Bone marrow (tissue), 2 donors: ENCODE results near the gene SP2.
A peak's percentile ranks its signal among the peaks of the same experiment; 100 is the strongest.
"Not testable (repeated sequence)": the region's sequence is repeated elsewhere in the genome, so short reads cannot be mapped to it uniquely, and the experiment has no call there.

Experiments
- DNase-seq, 2 donors: peaks; one replicate each; lab custom pipeline; 2025; lab: John Stamatoyannopoulos, UW

The SP2 gene

DNA sequence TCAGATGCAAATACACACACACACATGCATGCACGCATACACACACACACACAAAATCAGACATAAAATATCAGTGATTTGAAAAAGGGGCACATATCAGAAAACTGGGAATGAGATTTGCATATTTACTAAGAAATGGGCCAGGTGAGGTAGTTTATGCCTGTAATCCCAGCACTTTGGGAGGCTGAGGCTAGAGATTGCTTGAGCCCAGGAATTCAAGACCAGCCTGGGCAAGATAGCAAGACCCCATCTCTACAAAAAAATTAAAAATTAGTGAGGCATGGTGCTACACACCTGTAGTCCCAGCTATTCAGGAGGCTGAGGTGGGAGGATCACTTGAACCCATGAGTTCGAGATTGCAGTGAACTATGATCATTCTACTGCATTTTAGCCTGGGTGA lies 23.0 kb downstream of the SP2 start:
- no peak for DNase-seq

DNA sequence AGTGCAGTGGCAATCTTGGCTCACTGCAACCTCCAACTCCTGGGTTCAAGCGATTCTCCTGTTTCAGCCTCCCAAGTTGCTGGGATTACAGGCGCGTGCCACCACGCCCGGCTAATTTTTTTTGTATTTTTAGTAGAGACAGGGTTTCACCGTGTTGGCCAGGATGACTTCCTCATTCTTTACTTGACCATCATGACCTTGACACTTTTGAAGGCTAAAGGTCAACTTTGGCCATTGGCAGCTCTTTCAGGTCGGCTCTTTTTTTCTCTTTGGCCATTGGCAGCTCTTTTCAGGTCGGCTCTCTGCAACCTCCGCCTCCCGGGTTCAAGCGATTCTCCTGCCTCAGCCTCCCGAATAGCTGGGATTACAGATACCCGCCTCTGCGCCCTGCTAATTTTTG lies 23.9 kb downstream of the SP2 start:
- not testable (repeated sequence) for DNase-seq

- no peak for DNase-seq
Measured at GRCh38 chr17:47924785-47925677, 29.0 kb downstream of the SP2 start.

DNA sequence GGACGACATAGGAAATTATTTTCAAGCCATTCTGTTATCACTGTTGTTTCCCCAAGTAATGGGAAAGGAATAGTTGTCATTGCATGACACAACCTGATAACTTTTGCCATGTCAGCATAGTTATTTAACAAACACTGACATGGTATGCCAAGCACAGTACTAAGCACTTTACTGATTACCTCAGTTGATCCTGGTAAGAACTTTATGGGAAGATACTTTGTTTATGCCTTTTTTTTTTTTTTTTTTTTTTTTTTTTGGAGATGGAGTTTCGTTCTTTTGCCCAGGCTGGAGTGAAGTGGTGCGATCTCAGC lies 29.6 kb downstream of the SP2 start:
- DNase-seq: no peak

- no peak for DNase-seq
Measured at GRCh38 chr17:47927821-47928400, 31.9 kb downstream of the SP2 start.

DNA sequence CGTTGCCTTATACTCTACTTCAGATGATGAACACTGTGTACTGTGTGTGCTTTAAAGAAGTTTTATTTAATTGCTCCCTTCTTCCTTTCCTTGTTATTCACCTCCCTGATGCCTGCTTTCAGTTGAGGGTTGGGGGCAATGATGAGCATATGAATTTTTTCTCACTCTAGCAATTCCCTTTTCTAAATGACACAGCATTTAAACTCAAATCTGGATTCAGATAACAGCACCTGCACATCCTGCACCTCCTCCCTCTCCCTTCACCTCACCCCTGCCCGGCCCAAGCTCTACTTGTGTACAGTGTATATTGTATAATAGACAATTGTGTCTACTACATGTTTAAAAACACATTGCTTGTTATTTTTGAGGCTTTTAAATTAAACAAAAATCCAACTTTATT lies 32.4 kb downstream of the SP2 start:
- peak in 1 of 2 donors; percentile 18 for DNase-seq

- no peak for DNase-seq
Measured at GRCh38 chr17:47929218-47930000, 33.4 kb downstream of the SP2 start.

GRCh38 chr17:47931848-47932247 lies 35.8 kb downstream of the SP2 start:
- no peak for DNase-seq

DNA sequence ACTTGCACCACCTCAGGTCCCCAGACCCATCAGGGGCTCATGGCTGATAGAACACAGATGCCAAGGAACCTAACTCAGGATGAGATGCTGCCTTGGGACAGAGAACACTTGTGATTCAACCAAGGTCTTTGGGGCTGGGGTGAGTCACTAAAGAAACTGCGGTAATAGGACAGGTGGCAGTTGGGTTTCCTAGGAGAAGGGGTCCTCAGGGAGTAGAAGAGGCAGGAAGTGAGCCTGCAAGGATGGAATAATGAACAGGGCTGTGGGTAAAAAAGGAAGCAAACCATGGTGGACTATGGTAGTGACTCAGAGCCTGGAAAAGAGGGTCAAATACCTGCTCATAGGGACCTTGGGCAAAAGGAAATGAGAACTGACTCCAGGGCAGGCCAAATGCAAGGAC lies 38.8 kb downstream of the SP2 start:
- no peak for DNase-seq

GRCh38 chr17:47935468-47935867 lies 39.4 kb downstream of the SP2 start:
- DNase-seq: not testable (repeated sequence)

DNA sequence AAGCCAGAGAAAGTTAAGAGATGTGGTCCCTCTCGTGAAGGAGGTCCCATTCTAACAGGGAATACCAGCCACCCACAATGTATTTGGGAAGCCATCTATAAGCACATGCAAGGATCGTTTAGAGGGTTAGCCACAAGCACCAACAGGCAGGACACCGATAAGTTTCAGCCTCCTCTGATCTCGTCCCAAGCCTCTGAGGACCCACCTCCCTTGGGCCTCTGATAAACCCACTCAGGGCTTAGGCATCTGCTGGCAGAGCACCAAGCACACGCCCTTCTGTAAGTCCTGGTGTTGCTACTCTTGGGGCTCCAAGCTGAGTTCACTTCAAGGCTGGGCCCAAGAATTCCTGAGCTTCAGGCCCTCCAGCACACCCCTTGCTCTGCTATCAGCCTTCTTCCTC lies 39.9 kb downstream of the SP2 start:
- no peak for DNase-seq

GRCh38 chr17:47937941-47938340 lies 41.9 kb downstream of the SP2 start:
- DNase-seq: no peak

GRCh38 chr17:47941246-47942095 lies 45.4 kb downstream of the SP2 start, which contains the start of gene PNPO:
Gene PNPO, plus strand, starts transcription at chr17:47941571. Its CDS starts 105 bp downstream, at chr17:47941676.
- DNase-seq: peak; percentile 61 to 96

- DNase-seq: no peak
Measured at GRCh38 chr17:47942096-47942510, 46.1 kb downstream of the SP2 start.

DNA sequence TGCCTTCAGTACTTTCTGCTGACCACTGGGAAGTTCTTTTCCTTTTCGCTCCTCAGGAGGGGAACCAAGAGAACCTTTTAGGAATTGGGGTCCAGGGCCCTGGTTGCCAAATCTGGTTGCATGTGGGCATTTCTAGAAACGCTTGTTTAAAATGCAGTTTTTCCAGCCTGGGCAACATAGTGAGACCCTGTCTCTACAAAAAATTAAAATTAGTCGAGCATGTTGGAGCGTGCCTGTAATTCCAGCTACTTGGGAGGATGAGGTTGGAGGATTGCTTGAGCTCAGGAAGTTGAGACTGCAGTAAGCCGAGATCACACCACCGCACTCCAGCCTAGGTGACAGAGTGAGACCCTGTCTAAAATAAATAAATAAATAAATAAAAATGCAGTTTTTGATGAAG lies 46.5 kb downstream of the SP2 start:
- no peak for DNase-seq

DNA sequence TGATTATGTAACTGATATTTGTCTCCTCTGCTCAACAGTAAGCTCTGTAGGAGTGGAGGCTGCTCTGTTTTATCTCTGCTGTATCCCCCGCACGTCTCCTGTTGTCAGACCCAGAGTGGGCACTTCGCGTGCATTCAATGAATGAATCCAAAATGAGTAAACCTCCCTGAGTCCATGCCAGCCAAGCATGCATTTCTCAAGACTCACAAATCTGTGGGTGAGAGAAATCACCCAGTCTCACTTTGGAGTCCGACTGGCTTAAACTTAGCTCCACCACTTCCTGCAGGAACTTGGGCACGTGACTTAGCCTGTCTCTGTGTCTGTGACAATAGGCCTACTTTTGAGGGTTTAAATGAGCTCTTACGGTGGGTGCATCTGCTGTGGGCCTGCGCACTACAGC lies 49.0 kb downstream of the SP2 start:
- DNase-seq: peak in 1 of 2 donors; percentile 27

GRCh38 chr17:47945529-47946508 lies 49.8 kb downstream of the SP2 start:
- no peak for DNase-seq

GRCh38 chr17:47946516-47946915 lies 50.5 kb downstream of the SP2 start:
- no peak for DNase-seq

GRCh38 chr17:47946929-47947397 lies 50.9 kb downstream of the SP2 start:
- peak in 1 of 2 donors; percentile 63 for DNase-seq

- DNase-seq: no peak
Measured at GRCh38 chr17:47948706-47949196, 52.7 kb downstream of the SP2 start.
